Choroid plexus epithelial cell (primary cell): ENCODE measurements around the gene CTSH.

Source experiments
- DNase-seq: peaks from one replicate; pipeline ENCODE4 v3.0.0-alpha.2; 2010; ENCODE audit warnings: low read depth
- H3K4me3 ChIP-seq: 2 replicates; pipeline ENCODE4 v1.5.1; 2011; ENCODE audit warnings: low read depth, mild to moderate bottlenecking, control low read depth, low read length, moderate library complexity
- CTCF ChIP-seq: conservative IDR thresholded peaks from 2 replicates; pipeline ENCODE4 v1.5.1; 2011; ENCODE audit warnings: low read depth, mild to moderate bottlenecking, control low read depth, inconsistent platforms, low read length, moderate library complexity

The CTSH gene

GRCh38 chr15:78990278-78990677, 45.4 kb upstream of the CTSH start:
- no peak for TF ChIP-seq CTCF
- H3K4me3 ChIP-seq: no peak overlapping the region
- DNase-seq: no peak

- no peak for DNase-seq
- TF ChIP-seq CTCF: no peak
- H3K4me3 ChIP-seq: no peak overlapping the region
These were observed 44.9 kb upstream of the CTSH start for GRCh38 chr15:78989701-78990240.

GRCh38 chr15:78988361-78988911, 43.6 kb upstream of the CTSH start:
- DNase-seq: peak; percentile 100
- no peak for TF ChIP-seq CTCF
- no peak overlapping the region for H3K4me3 ChIP-seq

GRCh38 chr15:78987556-78988360, 42.9 kb upstream of the CTSH start:
- H3K4me3 ChIP-seq: no peak overlapping the region
- TF ChIP-seq CTCF: no peak
- DNase-seq: no peak

- H3K4me3 ChIP-seq: no peak overlapping the region
- peak; percentile 58 for DNase-seq
- no peak for TF ChIP-seq CTCF
These were observed 41.1 kb upstream of the CTSH start for GRCh38 chr15:78985859-78986475.

- DNase-seq: no peak
- no peak for TF ChIP-seq CTCF
- no peak overlapping the region for H3K4me3 ChIP-seq
These were observed 39.2 kb upstream of the CTSH start for GRCh38 chr15:78984041-78984440.
